Measurements from ENCODE around the gene PRODH2. TPM values are rescaled to one million over a fixed set of nuclear protein-coding genes. Genes with fewer than 3 reads are reported as not detected.

Gene PRODH2
- total RNA-seq, 2 donors from 2014 or later = not detected

- H3K27me3 ChIP-seq (replicated peaks; ENCODE audit: insufficient read depth) = no peaks in the 10 kb centered on the region
- peaks cover under 1% of the 10 kb centered on the region for H3K36me3 ChIP-seq
- H3K4me3 ChIP-seq = no peak overlapping the region
- TF ChIP-seq, protein P1, sequence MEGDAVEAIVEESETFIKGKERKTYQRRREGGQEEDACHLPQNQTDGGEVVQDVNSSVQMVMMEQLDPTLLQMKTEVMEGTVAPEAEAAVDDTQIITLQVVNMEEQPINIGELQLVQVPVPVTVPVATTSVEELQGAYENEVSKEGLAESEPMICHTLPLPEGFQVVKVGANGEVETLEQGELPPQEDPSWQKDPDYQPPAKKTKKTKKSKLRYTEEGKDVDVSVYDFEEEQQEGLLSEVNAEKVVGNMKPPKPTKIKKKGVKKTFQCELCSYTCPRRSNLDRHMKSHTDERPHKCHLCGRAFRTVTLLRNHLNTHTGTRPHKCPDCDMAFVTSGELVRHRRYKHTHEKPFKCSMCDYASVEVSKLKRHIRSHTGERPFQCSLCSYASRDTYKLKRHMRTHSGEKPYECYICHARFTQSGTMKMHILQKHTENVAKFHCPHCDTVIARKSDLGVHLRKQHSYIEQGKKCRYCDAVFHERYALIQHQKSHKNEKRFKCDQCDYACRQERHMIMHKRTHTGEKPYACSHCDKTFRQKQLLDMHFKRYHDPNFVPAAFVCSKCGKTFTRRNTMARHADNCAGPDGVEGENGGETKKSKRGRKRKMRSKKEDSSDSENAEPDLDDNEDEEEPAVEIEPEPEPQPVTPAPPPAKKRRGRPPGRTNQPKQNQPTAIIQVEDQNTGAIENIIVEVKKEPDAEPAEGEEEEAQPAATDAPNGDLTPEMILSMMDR (IDR thresholded peaks at IDR 0.05) = no peak
- DNase-seq (ENCODE audit: low spot score) (no peak), ATAC-seq (ENCODE audit: insufficient number of reproducible peaks, low FRiP score, low read depth) (no peak)
- no peak overlapping the region for H3K27ac ChIP-seq
- no peaks in the 10 kb centered on the region for H3K9me3 ChIP-seq
- no peaks in the 10 kb centered on the region for H3K4me1 ChIP-seq (ENCODE audit: control insufficient read depth in 1 of 2, low read depth in 2 of 2)
These were observed 22.4 kb downstream of the PRODH2 start for GRCh38 chr19:35789978-35790944.

GRCh38 chr19:35789195-35789977, 23.3 kb downstream of the PRODH2 start:
- TF ChIP-seq, protein P1 (IDR thresholded peaks at IDR 0.05) = no peak
- Histone ChIP-seq H3K4me1 (ENCODE audit: control insufficient read depth in 1 of 2, low read depth in 2 of 2) (no peaks in the 10 kb centered on the region), H3K27ac (no peak overlapping the region), H3K4me3 (no peak overlapping the region), H3K27me3 (replicated peaks; ENCODE audit: insufficient read depth) (no peaks in the 10 kb centered on the region), H3K9me3 (no peaks in the 10 kb centered on the region), H3K36me3 (peaks cover 8% of the 10 kb centered on the region)
- no peak for ATAC-seq (ENCODE audit: insufficient number of reproducible peaks, low FRiP score, low read depth)
- DNase-seq (ENCODE audit: low spot score) = no peak

GRCh38 chr19:35788205-35788960, 24.3 kb downstream of the PRODH2 start:
- H3K36me3 ChIP-seq = peaks cover 8% of the 10 kb centered on the region
- H3K9me3 ChIP-seq = no peaks in the 10 kb centered on the region
- no peak overlapping the region for H3K27ac ChIP-seq
- no peaks in the 10 kb centered on the region for H3K4me1 ChIP-seq (ENCODE audit: control insufficient read depth in 1 of 2, low read depth in 2 of 2)
- DNase-seq (ENCODE audit: low spot score) (no peak), ATAC-seq (ENCODE audit: insufficient number of reproducible peaks, low FRiP score, low read depth) (no peak)
- TF ChIP-seq, protein P1 (IDR thresholded peaks at IDR 0.05) = no peak
- H3K27me3 ChIP-seq (replicated peaks; ENCODE audit: insufficient read depth) = no peaks in the 10 kb centered on the region
- no peak overlapping the region for H3K4me3 ChIP-seq

GRCh38 chr19:35787227-35787799, 25.3 kb downstream of the PRODH2 start:
- TF ChIP-seq, protein P1 (IDR thresholded peaks at IDR 0.05) = no peak
- Histone ChIP-seq H3K27ac (no peak overlapping the region), H3K4me3 (no peak overlapping the region), H3K9me3 (no peaks in the 10 kb centered on the region), H3K4me1 (ENCODE audit: control insufficient read depth in 1 of 2, low read depth in 2 of 2) (no peaks in the 10 kb centered on the region), H3K27me3 (replicated peaks; ENCODE audit: insufficient read depth) (no peaks in the 10 kb centered on the region), H3K36me3 (peaks cover 10% of the 10 kb centered on the region)
- no peak for ATAC-seq (ENCODE audit: insufficient number of reproducible peaks, low FRiP score, low read depth)
- DNase-seq (ENCODE audit: low spot score) = no peak
